Amygdala (tissue), 56 donors: ENCODE results near the gene ATP9A.
"Not testable (repeated sequence)": the region's sequence is repeated elsewhere in the genome, so short reads cannot be mapped to it uniquely, and the experiment has no call there.

Source experiments
- DNase-seq, 56 donors: peaks; one replicate each; lab custom pipeline; 2025; lab: John Stamatoyannopoulos, UW

ATP9A gene

DNA sequence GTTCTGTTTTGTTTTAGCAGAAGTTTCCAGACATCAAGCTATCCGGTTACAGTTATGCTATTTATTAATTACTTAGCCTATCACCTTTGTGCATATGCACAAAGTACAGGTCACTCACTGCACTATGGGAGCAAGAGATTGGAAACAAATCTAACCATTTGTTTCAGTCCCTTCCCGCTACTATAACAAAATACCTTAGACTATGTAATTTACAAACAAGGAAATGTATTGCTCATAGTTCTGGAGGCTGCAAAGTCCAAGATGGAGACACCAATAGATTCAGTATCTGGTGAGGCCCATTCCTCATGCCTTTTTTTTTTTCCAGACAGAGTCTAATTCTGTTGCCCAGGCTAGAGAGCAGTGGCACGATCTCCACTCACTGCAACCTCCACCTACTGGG lies 35.1 kb downstream of the ATP9A start:
- no peak for DNase-seq

DNA sequence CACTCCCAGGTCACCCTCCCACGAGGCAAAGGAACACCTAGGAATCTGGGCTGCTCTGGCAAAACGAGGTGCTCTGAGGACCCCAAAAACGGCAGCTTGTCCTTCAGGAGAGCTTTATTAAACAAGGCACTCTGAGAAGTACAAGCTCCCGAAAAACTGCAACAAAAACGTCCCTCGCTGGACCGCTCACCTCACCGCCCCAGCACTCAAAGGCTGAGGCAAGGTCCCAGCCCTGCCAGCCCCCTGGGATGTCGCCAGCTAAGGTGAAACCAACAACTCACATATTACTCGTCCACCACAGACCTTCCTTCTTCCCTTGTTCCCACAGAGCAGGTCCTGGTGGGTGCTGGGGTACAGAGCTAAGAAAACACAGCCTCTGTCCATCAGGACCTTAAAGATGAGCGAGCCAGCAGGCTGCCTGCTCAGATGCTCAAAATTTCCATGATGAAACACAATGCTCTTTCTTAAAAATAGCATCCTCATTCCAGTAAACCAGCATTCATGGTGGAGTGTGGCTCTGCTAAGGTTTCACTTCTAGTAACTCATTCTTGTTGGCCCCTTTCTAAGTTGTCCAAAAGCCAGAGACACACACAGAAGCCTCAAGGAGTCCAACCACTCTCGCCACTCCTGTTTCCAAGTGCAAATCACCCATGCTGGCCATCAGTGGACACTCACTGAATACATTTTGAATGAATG lies 35.9 kb downstream of the ATP9A start:
- DNase-seq: peak in 12 of 56 donors; percentile 6 to 59 (median 28)

DNA sequence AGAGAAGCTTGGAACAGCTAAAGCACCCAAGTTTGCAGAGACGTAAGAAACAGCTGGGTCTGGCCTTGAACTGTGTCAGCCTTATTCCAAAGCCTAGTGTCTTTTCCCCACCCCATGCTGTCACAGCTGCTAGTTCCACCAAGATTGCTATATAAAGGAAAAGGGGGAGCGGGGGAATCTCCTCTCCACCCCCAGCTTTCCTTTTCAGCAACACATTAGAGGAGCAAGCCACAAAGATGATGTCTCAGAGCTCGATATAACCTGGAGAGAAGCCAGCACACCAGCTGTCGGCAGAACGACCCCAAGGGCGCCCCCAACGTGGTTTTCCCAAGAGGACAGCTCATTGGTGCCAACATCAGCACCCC lies 36.5 kb downstream of the ATP9A start:
- DNase-seq: peak in 9 of 56 donors; percentile 11 to 46 (median 31)

DNA sequence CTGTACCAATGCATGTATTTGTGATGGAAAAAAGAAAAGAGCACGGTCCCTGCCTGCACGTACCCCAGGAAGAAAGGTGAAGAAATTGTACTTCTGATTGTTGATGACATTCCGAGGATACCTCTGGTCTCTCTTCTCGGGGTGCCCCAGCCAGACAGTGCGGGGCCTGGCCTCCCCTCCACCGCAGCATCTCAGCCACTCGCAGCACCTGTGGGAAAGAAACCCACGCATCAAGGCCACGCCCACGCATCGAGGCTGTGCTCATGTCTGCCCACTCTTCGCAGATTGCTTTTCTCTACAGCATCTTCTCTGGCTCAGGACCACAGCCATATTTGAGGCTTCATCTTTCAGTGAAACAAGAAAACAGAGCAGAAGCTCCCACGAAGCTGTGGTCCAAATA lies 38.4 kb downstream of the ATP9A start:
- DNase-seq: peak in 1 of 56 donors; percentile 11

DNA sequence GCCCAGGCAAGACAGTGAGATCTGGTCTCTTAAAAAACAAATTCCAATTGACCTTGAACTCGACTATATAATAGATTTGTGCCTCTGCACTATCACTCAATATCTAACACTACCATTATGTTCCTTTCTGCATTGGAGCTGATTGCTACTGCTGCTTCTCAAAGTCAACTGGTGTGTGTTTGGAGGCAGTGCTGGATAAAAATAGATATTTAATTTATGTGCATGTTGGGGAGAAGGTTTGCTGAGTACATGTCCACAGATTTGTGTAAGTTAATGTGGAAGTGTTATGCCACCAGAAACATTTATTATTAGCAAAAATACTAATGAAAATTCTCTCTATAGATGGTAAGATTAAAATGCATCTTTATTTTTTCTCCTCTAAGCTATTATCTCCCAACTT lies 39.5 kb downstream of the ATP9A start:
- DNase-seq: no peak

DNA sequence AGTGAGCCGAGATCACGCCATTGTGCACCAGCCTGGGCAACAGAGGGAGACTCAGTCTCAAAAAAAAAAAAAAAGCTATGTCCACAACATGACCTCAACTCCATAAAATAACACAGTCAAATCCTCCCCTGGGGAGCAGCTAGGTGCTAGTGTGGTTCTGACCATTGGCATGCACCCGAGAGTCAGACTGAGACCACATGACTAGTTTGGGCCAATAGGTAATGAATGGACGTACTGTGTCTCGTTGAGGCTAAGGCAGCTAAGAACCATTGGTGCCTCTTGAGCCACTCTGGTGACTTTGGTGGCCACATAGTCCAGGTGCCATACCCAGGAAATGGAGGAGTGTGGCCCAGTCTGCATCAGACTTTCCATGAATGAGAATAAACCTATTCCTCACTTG lies 40.3 kb downstream of the ATP9A start:
- DNase-seq: no peak

DNA sequence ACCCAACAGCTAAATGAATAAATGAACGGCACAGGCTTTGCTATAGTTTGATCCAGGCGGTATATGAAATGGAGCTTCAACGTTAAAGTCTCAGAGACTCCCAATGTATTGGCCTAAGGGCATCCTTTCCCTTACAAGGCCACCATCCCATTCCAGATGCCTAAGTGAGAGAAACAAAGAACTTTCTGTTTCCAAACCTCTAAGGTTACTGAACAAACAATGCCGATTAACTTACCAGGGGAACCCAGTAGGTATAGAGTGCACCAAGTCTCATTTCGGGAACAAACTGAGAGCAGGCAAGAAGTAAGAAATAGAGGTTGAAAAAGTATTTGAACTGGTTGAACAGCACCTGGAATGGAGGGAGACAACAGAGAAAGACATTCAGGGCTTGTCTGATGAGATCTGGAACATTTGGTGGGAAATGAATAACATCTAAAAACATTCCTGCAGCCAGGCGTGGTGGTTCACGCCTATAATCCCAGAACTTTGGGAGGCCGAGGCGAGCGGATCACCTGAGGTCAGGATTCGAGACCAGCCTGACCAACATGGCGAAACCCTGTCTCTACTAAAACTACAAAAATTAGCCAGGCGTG lies 42.5 kb downstream of the ATP9A start:
- no peak for DNase-seq

DNA sequence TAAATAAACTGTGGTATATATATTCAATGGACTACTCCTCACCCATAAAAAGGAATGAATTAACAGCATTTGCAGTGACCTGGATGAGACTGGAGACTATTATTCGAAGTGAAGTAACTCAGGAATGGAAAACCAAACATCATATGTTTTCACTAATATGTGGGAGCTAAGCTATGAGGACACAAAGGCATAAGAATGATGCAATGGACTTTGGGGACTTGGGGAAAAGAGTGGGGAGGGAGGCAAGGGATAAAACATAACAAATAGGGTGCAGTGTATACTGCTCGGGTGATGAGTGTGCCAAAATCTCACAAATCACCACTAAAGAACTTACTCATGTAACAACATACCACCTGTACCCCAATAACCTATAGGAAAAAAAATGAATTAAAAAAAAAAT lies 45.2 kb downstream of the ATP9A start:
- DNase-seq: not testable (repeated sequence)

DNA sequence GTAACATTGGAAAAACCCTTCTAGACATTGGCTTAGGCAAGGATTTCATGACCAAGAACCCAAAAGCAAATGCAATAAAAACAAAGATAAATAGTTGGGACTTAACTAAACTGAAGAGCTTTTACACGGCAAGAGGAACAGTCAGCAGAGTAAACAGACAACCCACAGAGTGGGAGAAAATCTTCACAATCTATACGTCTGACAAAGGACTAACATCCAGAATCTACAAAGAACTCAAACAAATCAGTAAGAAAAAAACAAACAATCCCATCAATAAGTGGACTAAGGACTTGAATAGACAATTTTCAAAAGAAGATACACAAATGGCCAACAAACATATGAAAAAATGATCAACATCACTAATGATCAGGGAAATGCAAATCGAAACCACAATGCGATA lies 45.9 kb downstream of the ATP9A start:
- not testable (repeated sequence) for DNase-seq

DNA sequence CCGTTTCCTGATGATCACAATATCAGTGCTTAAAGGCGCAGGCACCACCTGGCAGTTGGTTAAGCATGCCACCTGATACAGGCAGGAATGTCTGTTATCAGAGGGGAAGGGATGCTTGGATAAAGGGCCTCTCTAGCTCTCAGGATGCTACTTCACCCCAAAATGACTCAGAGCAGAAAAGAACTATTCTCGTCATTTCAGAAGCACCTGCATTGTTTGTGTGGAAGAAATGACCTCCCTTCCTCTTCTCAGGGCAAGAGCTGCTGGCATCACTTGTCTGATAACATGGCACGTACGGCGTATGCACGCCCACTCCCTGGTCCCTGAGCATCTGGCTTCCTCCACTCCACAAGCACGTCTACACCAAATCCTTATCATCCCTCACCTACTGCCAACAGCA lies 47.3 kb downstream of the ATP9A start:
- no peak for DNase-seq

DNA sequence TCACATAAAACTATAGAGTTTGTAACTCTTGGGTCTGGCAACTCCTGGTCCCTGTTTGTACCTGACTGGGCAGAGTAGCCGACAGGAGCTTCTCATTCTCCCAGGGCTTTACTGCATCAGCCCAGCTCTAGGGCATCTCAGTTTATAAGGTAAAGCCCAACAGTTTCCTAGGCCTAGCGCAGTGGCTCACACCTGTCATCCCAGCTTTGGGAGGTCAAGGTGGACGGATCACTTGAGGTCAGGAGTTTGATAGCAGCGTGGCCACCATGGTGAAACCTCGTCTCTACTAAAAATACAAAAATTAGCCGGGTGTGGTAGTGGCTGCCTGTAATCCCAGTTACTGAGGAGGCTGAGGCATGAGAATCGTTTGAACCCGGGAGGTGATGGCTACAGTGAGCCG lies 47.8 kb downstream of the ATP9A start:
- DNase-seq: no peak

DNA sequence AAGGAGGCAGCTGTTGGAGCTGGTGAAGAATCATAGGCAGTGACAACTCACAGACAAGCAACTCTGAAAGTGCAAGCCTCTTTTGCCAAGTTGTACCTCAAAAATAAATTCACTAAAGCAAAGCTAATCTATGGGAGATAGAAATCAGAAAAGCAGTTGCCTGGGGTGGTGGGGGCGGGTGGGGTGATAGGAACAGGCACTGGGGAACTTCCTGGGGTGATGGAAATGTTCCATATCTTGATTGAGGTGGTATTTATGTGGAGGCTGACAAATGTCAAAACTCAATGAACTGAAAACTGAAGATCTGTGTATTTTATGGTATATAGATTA lies 52.4 kb downstream of the ATP9A start:
- no peak for DNase-seq

DNA sequence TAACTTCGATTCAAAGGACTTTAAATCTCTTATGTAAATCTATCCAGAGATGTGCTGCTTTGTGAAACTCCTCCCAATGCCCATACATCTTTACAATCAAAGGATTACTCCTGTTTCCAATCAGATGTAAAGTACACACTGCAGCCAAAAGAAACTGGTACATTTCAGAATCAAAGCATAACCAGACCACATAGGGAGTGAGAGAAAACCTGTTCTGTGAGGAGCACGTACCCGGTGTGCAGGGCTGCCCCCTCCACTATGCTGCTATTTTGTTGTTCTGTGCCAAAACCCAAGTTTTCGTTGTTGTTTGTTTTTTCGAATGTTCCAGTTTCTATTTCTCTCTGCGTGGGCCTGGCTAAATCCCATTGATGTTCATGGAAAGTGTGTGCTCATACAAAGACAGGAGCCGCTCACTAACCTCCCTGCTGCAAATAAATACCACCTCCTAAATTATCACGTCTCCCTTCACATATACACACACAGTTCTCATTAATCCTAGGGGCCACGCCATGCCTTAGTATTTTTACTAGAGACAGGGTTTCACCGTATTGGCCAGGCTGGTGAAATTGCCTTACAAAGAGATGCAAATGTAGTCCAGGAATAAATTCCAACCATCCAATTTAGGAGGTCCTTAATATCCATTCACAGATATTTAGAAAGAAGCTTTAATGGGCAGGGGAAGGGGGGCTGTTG lies 52.9 kb downstream of the ATP9A start:
- peak in 1 of 56 donors; percentile 10 for DNase-seq

DNA sequence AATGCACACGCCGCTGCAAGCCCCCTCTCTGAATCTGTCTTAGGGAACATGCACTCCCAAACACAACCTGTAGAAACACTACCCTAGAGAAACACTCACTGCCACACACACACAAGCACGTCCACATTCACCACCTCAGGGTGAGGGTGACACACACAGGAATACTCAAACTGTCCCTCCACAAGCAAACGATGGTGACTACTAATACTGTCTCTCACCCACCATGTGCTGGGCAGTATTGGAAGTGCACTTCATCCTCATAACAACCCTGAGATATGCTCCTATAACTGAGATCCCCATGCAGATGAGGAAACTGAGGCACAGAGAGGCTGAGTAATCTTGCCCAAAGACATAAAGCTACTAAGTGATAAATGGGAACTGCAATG lies 55.0 kb downstream of the ATP9A start:
- no peak for DNase-seq

DNA sequence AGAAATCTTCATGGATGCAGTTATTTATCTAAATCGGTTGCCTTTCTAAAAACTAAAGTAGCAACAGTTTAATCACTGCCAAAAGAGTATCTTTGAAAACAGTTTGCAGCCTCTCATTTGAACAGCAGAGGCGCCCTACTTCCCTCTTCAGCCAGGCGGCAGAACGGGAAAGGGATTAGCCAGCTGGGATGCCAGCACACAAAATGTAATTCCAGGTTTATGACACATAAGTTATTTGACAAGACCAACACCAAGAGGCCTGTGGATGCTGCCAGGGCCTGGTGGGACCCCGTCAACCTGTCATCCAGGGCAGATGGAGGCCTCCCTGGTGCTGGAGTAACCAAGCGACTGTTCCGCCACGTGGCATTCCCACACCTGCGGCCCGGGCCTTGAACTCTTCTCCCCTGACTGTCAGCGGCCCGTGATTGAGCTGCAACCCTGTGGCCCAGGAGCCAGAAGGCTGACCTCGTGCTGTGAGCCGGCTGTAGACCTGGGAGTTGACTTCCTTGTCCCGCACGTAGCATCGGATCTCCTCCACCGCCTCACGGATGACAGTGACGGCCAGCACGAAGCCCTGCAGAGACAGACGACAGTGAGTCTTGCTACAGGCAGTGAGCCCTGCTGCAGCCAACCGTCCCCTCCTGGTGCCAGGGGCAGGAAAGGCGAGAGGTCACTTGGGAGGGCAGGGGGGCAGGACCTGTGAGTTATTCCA lies 55.5 kb downstream of the ATP9A start:
- peak in 13 of 56 donors; percentile 5 to 47 (median 18) for DNase-seq

DNA sequence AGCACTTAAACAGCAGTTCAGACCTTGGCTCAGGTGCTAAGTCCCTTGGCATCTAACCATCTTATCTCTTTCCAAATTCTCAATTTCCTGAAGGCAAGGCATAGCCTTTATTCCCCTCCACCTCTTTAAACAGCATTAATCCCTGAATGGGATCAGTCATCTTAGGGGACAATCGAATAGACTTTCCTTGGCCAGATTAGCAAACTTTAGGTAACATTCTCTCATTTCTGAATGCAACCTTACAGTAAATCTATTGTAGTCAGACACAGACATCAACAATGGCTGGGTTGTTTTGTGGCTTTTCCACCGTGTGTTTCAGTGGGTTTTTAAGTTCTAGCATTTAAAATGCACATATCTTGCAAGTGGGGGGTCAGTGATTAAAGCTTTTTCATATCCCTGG lies 56.8 kb downstream of the ATP9A start:
- no peak for DNase-seq

DNA sequence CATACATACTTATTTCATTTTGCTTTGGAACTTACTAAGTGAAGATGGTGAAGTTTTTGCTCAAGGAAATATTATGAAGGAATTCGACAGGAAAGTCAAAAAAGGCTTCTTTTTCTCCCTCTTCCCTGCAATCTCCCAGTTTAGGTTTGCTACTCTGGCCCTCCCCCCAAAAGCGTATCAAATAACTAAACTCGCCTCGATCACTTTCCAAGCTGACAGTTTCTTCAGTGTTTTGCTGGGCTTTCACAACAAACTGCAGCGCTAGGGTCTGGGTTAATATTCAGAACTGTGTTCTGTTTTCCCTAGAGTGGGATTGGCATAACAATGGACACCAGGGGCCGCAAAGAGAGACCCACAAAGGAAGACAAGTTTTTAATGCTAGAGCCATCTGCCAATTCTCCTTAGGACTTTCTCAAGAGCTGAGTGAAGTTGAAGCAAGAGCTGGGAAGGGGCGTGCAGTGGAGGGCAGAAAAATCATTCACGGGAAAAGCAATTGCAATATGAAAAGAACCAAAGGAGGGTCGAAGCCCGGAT lies 57.8 kb downstream of the ATP9A start:
- no peak for DNase-seq

DNA sequence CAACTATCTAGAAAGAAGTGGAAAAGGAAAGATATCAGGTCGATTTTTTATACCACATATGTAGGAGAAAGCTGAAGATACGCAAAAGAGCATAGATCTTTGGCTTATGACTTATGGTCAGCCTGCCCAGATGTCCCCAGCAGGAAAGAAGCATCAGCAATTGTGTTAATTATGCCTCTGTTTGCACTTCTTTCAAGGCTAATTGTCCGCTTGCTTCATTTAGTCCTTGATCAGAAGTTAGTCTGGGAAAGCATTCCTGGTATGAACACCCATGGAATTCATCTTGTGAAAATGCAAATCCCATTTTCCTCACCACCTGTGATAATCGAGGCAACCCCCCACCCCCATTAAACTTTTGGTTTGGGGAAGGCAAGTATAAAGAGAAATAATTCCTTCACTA lies 62.8 kb downstream of the ATP9A start:
- DNase-seq: no peak

DNA sequence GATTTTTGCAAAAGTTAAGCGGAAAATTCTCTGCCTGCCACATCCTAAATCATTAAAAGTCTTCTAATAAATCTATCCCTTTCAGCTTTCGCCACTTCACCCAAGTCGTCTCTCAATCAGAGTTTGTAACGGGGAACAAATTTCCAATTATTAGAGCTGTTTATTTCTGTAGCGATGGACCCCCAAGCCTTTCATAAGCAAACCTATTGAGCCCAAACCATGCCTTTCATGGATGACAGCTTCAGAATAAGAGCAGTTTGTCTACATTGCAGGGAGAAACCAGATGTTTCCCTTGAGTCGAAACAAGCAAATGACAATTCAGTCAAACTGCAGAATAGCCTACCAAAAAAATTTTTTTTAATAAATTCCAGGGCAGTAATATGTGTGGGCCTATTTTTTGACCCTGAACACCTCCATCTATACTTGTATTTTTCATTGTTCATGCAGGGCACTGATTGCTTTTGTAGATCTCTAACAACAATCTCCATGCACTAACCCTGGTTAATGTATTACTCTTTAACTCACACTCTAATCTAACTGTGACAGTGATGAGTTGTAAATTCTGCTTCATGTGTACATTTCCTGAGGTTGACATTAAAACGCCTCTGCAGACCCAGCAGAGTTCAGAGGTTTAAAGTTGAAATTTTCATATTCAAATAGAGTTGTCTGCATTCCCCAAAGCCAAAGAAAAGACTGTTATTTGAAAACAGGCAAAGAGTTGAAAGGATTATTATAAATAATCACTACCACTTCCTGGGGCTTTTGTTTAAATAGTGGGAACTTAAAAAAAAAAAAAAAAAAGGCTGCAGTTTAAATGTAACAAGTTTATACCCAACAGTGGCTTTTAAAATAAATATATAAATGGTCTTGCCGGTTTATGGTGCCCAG lies 64.5 kb downstream of the ATP9A start:
- no peak for DNase-seq

DNA sequence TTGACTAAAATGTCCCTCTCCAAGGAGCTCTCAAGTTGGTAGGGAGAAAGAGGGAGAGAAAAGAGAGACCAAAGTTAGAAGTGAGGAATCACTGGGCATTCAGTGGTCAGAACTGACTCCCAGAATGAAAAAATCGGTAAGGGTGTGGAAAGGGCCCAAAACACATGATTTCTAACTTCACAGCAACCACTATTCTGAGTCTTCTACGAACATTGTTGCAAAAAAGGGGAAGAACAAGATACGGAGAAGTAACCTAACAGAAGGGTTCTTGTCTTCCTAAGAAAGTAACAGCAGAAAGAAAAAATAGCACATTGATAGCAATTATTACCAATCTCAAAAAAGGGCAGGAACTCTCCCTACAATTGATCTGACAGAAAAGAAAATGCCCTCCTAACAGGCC lies 65.6 kb downstream of the ATP9A start:
- DNase-seq: no peak
